ENCODE results near the gene HSPBAP1. TPM values are rescaled to one million over a fixed set of nuclear protein-coding genes. Genes with fewer than 3 reads are reported as not detected.

HSPBAP1 gene
- total RNA-seq, 1 donor from 2014 or later = 9.9 TPM

GRCh38 chr3:122728756-122729514 is 64.7 kb downstream of the HSPBAP1 start:
- no peak for TF ChIP-seq CTCF (IDR thresholded peaks at IDR 0.05)
- Mint-ChIP-seq H3K9me3 (ENCODE audit: unreplicated experiment) (peaks cover 5% of the 10 kb centered on the region), H3K27ac (ENCODE audit: unreplicated experiment) (no peak overlapping the region), H3K36me3 (ENCODE audit: unreplicated experiment) (peaks cover 43% of the 10 kb centered on the region), H3K4me3 (ENCODE audit: unreplicated experiment) (no peak overlapping the region), H3K4me1 (ENCODE audit: unreplicated experiment) (no peaks in the 10 kb centered on the region), H3K27me3 (ENCODE audit: unreplicated experiment) (no peaks in the 10 kb centered on the region)
- DNase-seq (ENCODE audit: extremely low spot score, unreplicated experiment) = no peak

- Mint-ChIP-seq H3K27me3 (ENCODE audit: unreplicated experiment) (no peaks in the 10 kb centered on the region), H3K4me3 (ENCODE audit: unreplicated experiment) (no peak overlapping the region), H3K4me1 (ENCODE audit: unreplicated experiment) (no peaks in the 10 kb centered on the region), H3K36me3 (ENCODE audit: unreplicated experiment) (peaks cover 44% of the 10 kb centered on the region), H3K9me3 (ENCODE audit: unreplicated experiment) (no peaks in the 10 kb centered on the region), H3K27ac (ENCODE audit: unreplicated experiment) (no peak overlapping the region)
- no peak for TF ChIP-seq CTCF (IDR thresholded peaks at IDR 0.05)
- DNase-seq (ENCODE audit: extremely low spot score, unreplicated experiment) = no peak
Observed at GRCh38 chr3:122728186-122728585, 65.4 kb downstream of the HSPBAP1 start.

- Mint-ChIP-seq H3K4me1 (ENCODE audit: unreplicated experiment) (no peaks in the 10 kb centered on the region), H3K27ac (ENCODE audit: unreplicated experiment) (no peak overlapping the region), H3K4me3 (ENCODE audit: unreplicated experiment) (no peak overlapping the region), H3K36me3 (ENCODE audit: unreplicated experiment) (peaks cover 44% of the 10 kb centered on the region), H3K9me3 (ENCODE audit: unreplicated experiment) (no peaks in the 10 kb centered on the region), H3K27me3 (ENCODE audit: unreplicated experiment) (no peaks in the 10 kb centered on the region)
- TF ChIP-seq CTCF (IDR thresholded peaks at IDR 0.05) = no peak
- no peak for DNase-seq (ENCODE audit: extremely low spot score, unreplicated experiment)
Observed at GRCh38 chr3:122727766-122728165, 65.9 kb downstream of the HSPBAP1 start.

- Mint-ChIP-seq H3K4me3 (ENCODE audit: unreplicated experiment) (no peak overlapping the region), H3K27ac (ENCODE audit: unreplicated experiment) (no peak overlapping the region), H3K4me1 (ENCODE audit: unreplicated experiment) (no peaks in the 10 kb centered on the region), H3K9me3 (ENCODE audit: unreplicated experiment) (no peaks in the 10 kb centered on the region), H3K36me3 (ENCODE audit: unreplicated experiment) (peaks cover 44% of the 10 kb centered on the region), H3K27me3 (ENCODE audit: unreplicated experiment) (no peaks in the 10 kb centered on the region)
- no peak for TF ChIP-seq CTCF (IDR thresholded peaks at IDR 0.05)
- no peak for DNase-seq (ENCODE audit: extremely low spot score, unreplicated experiment)
Observed at GRCh38 chr3:122727294-122727693, 66.3 kb downstream of the HSPBAP1 start.

GRCh38 chr3:122725106-122725505 is 68.5 kb downstream of the HSPBAP1 start:
- no peaks in the 10 kb centered on the region for H3K4me1 Mint-ChIP-seq (ENCODE audit: unreplicated experiment)
- TF ChIP-seq CTCF (IDR thresholded peaks at IDR 0.05) = no peak
- H3K27ac Mint-ChIP-seq (ENCODE audit: unreplicated experiment) = no peak overlapping the region
- H3K36me3 Mint-ChIP-seq (ENCODE audit: unreplicated experiment) = peaks cover 53% of the 10 kb centered on the region
- H3K4me3 Mint-ChIP-seq (ENCODE audit: unreplicated experiment) = no peak overlapping the region
- H3K9me3 Mint-ChIP-seq (ENCODE audit: unreplicated experiment) = no peaks in the 10 kb centered on the region
- no peak for DNase-seq (ENCODE audit: extremely low spot score, unreplicated experiment)
- H3K27me3 Mint-ChIP-seq (ENCODE audit: unreplicated experiment) = no peaks in the 10 kb centered on the region

All from osteocyte (in vitro differentiated cells).